HAP-1 (cell line): ENCODE results near the gene BORCS8.
A peak's percentile ranks its signal among the peaks of the same experiment; 100 is the strongest.
"Not testable (repeated sequence)": the region's sequence is repeated elsewhere in the genome, so short reads cannot be mapped to it uniquely, and the experiment has no call there.

ENCODE experiments used
- DNase-seq, 2 experiments: peaks; one replicate each; pipeline ENCODE4 v3.0.0-alpha.2; 2016 to 2020; ENCODE audit warnings: low spot score in 2 of 2
- H3K27me3 ChIP-seq: fragments of 250-450 bp; sonication (Bioruptor Pico); 2 replicates; pipeline ENCODE4 v1.5.1; 2020; ENCODE audit warnings: low read depth, mild to moderate bottlenecking, moderate library complexity
- H3K36me3 ChIP-seq: fragments of 250-450 bp; sonication (Bioruptor Pico); replicated peaks from 2 replicates; pipeline ENCODE4 v1.5.1; 2020; ENCODE audit warnings: mild to moderate bottlenecking
- H3K4me1 ChIP-seq: fragments of 250-450 bp; sonication (Bioruptor Pico); 2 replicates; pipeline ENCODE4 v1.5.1; 2020; ENCODE audit warnings: mild to moderate bottlenecking
- H3K4me3 ChIP-seq: fragments of 250-450 bp; sonication (Bioruptor Pico); 2 replicates; pipeline ENCODE4 v1.5.1; 2020; ENCODE audit warnings: mild to moderate bottlenecking, moderate library complexity
- H3K9me3 ChIP-seq: fragments of 250-450 bp; sonication (Bioruptor Pico); 2 replicates; pipeline ENCODE4 v1.5.1; 2020; ENCODE audit warnings: mild to moderate bottlenecking, moderate library complexity
- in situ Hi-C: fragments of 300-500 bp; cut with MboI; formaldehyde crosslinking; loops from 3 replicates; pipeline ENCODE4 v1.14.3; 2020; ENCODE audit warnings: low sequenced_read_pairs, inconsistent platforms, mixed read lengths

BORCS8 gene

GRCh38 chr19:19185853-19186740, 5.9 kb downstream of the BORCS8 start:
- Histone ChIP-seq H3K4me1 (no peaks in the 10 kb centered on the region), H3K36me3 (peaks cover 24% of the 10 kb centered on the region), H3K27me3 (no peaks in the 10 kb centered on the region), H3K9me3 (no peaks in the 10 kb centered on the region), H3K4me3 (no peak overlapping the region)
- DNase-seq: peak; percentile 50 to 85
- in situ Hi-C loops: no loop called here

GRCh38 chr19:19181488-19181998, 10.4 kb downstream of the BORCS8 start:
- Histone ChIP-seq H3K27me3 (no peaks in the 10 kb centered on the region), H3K4me3 (no peak overlapping the region), H3K4me1 (no peaks in the 10 kb centered on the region), H3K36me3 (peaks cover 23% of the 10 kb centered on the region), H3K9me3 (no peaks in the 10 kb centered on the region)
- no peak for DNase-seq
- in situ Hi-C loops: no loop called here

GRCh38 chr19:19179548-19180441, 12.2 kb downstream of the BORCS8 start:
- no peaks in the 10 kb centered on the region for H3K9me3 ChIP-seq
- no peak for DNase-seq
- in situ Hi-C loops: no loop called here
- H3K4me1 ChIP-seq: no peaks in the 10 kb centered on the region; the same call in 1 of the 2 replicates
- H3K27me3 ChIP-seq: no peaks in the 10 kb centered on the region
- no peak overlapping the region for H3K4me3 ChIP-seq
- peaks cover 11% of the 10 kb centered on the region; the same call in 1 of the 2 replicates for H3K36me3 ChIP-seq

GRCh38 chr19:19176950-19177349, 15.0 kb downstream of the BORCS8 start:
- peaks cover 3% of the 10 kb centered on the region; the same call in 1 of the 2 replicates for H3K36me3 ChIP-seq
- no peak for DNase-seq
- H3K4me1 ChIP-seq: no peaks in the 10 kb centered on the region; the same call in 1 of the 2 replicates
- H3K9me3 ChIP-seq: no peaks in the 10 kb centered on the region
- no peak overlapping the region for H3K4me3 ChIP-seq
- in situ Hi-C loops: no loop called here
- H3K27me3 ChIP-seq: no peaks in the 10 kb centered on the region

- H3K4me3 ChIP-seq, H3K4me1 ChIP-seq, in situ Hi-C loops, H3K9me3 ChIP-seq, DNase-seq, H3K27me3 ChIP-seq, H3K36me3 ChIP-seq: not testable (repeated sequence)
Measured at GRCh38 chr19:19173243-19173642, 18.7 kb downstream of the BORCS8 start.

GRCh38 chr19:19171821-19172532, 20.0 kb downstream of the BORCS8 start:
- in situ Hi-C loops: no loop called here
- no peak for DNase-seq

GRCh38 chr19:19170873-19171672, 20.9 kb downstream of the BORCS8 start:
- no peaks in the 10 kb centered on the region; the same call in 1 of the 2 replicates for H3K4me1 ChIP-seq
- no peak for DNase-seq
- in situ Hi-C loops: no loop called here
- no peaks in the 10 kb centered on the region for H3K9me3 ChIP-seq
- no peaks in the 10 kb centered on the region for H3K36me3 ChIP-seq
- H3K4me3 ChIP-seq: no peak overlapping the region
- no peaks in the 10 kb centered on the region for H3K27me3 ChIP-seq

More at GRCh38 chr19:19171821-19172532, 20.0 kb downstream of the BORCS8 start:
- no peaks in the 10 kb centered on the region; the same call in 1 of the 2 replicates for H3K4me1 ChIP-seq
- no peaks in the 10 kb centered on the region for H3K36me3 ChIP-seq
- no peaks in the 10 kb centered on the region for H3K9me3 ChIP-seq
- H3K4me3 ChIP-seq: no peak overlapping the region
- no peaks in the 10 kb centered on the region for H3K27me3 ChIP-seq

- DNase-seq: peak in 1 of 2 experiments; percentile 49
- Histone ChIP-seq H3K9me3 (no peaks in the 10 kb centered on the region), H3K4me1 (no peaks in the 10 kb centered on the region; the same call in 1 of the 2 replicates), H3K36me3 (no peaks in the 10 kb centered on the region), H3K27me3 (no peaks in the 10 kb centered on the region), H3K4me3 (no peak within 1 kb of the TSS)
- in situ Hi-C loops: no loop called here
Measured at GRCh38 chr19:19170053-19170872, 21.7 kb downstream of the BORCS8 start, which contains the start of gene MEF2B. MEF2B (minus strand) TSS chr19:19170263; CDS start chr19:19150735, 19,528 bp downstream.

GRCh38 chr19:19169236-19170052, 22.5 kb downstream of the BORCS8 start:
- no peaks in the 10 kb centered on the region for H3K27me3 ChIP-seq
- in situ Hi-C loops: no loop called here
- H3K9me3 ChIP-seq: no peaks in the 10 kb centered on the region
- no peaks in the 10 kb centered on the region for H3K36me3 ChIP-seq
- DNase-seq: no peak
- no peak overlapping the region for H3K4me3 ChIP-seq
- no peaks in the 10 kb centered on the region for H3K4me1 ChIP-seq

GRCh38 chr19:19167612-19168011, 24.3 kb downstream of the BORCS8 start:
- H3K9me3 ChIP-seq: no peaks in the 10 kb centered on the region
- in situ Hi-C loops: no loop called here
- H3K4me1 ChIP-seq: no peaks in the 10 kb centered on the region
- no peaks in the 10 kb centered on the region for H3K36me3 ChIP-seq
- H3K27me3 ChIP-seq: no peaks in the 10 kb centered on the region
- no peak for DNase-seq
- no peak overlapping the region for H3K4me3 ChIP-seq

GRCh38 chr19:19165396-19165795, 26.6 kb downstream of the BORCS8 start:
- Histone ChIP-seq H3K36me3 (no peaks in the 10 kb centered on the region), H3K4me3 (no peak overlapping the region), H3K9me3 (no peaks in the 10 kb centered on the region), H3K27me3 (no peaks in the 10 kb centered on the region), H3K4me1 (no peaks in the 10 kb centered on the region)
- DNase-seq: no peak
- in situ Hi-C loops: no loop called here
